Thyroid gland (tissue), 4 donors: Measurements from ENCODE around the gene TEDC1.

ENCODE experiments used
- CTCF ChIP-seq, 6 experiments: fragments of 200-600 bp in 3 of 6; fragments of 450-650 bp in 3 of 6; sonication (generic) in 3 of 6; IDR thresholded peaks; one replicate each; pipeline ENCODE4 v1.5.1; 2016 to 2019; ENCODE audit warnings: antibody characterized with exemption in 6 of 6, mild to moderate bottlenecking in 2 of 6, inconsistent platforms in 1 of 6, moderate library complexity in 1 of 6
- POLR2A ChIP-seq, 2 donors: fragments of 450-650 bp; IDR thresholded peaks; one replicate each; pipeline ENCODE4 v1.6.1; 2017; ENCODE audit warnings: antibody characterized with exemption in 2 of 2, mild to moderate bottlenecking in 2 of 2, moderate library complexity in 1 of 2

DNA sequence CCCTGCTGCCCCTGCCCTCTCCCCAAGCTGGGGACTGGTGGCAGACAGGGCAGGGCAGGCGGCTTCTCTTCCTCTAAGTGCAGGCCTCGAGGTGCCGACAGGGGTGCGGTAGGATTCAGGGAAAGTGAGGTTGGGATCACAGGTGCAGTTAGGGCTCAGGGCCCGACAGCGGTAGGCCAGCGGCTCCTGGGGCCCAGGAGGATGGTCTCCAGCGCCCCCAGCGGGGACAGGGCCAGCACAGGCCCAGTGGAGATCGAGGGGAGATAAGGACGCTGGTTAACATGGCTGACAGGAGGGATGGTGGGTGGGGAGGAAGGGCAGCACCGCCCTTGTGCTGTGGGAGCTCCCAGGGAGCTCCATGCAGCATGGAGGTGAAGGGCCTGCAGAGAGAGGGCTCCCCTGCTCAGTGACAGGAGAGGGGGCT, 5.3 kb upstream of the TEDC1 start:
- TF ChIP-seq CTCF (IDR thresholded peaks at IDR 0.05) (peak in 2 of 6 experiments; percentile 7 to 10), POLR2A (IDR thresholded peaks at IDR 0.05) (no peak)
